ENCODE results near the gene ZNF318.
"Not testable (repeated sequence)": the region's sequence is repeated elsewhere in the genome, so short reads cannot be mapped to it uniquely, and the experiment has no call there.

The ZNF318 gene

DNA sequence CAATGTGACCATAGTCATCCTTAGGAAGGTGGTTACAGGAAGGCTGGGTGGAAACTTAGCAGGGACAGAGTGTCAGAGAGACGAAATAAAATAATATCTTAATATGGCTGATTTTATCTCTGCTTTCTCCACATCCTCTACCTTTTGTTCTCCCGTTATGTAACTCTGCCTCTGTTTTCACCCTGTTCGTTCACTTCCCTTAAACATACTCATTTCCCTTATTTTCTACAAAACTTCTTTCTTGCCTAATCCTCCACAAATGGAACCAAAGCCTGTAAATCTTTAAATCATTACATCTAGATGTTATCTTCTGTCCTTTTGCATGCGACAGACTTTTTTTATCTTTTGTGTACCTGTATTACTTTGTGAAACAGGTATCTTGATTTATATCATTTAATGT is 37.6 kb downstream of the ZNF318 start:
- no peak for DNase-seq

DNA sequence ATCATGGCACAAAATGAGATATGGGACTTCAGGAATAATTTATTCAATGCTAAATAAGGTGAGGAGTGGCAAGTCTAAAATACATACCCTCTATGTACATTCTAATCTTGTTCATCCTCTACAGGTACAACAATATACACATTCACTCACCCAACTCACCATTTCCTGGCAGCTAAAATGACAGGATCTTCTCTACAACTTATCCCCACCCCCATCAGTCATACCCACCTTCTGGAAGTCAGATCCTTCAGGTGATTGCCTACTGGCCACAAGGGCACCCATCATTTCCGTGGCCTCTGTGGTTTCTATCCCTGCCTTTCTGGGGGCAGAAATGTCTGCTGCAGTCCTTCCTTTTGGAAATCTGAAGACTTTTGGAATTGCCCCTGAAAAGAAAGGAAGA is 38.0 kb downstream of the ZNF318 start:
- no peak for DNase-seq

DNA sequence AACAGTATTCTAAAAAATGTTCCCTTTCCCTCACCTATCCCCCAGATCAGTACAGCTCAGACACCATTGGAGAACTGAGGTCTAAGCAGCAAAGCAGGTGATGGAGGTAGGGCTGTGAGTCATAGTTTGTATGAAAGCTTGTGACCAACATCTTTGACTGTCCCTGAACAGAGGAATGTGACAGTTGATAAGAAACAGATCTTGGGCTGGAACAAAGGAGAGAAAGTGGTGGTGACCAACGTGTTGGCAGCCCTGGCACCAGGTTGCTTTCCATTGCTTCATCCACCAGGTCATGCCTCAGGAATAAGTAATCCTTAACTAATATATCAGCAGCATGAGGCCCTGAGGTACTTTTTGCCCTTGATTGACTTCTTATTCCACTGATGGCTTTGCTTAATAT is 40.9 kb downstream of the ZNF318 start:
- no peak for DNase-seq

DNA sequence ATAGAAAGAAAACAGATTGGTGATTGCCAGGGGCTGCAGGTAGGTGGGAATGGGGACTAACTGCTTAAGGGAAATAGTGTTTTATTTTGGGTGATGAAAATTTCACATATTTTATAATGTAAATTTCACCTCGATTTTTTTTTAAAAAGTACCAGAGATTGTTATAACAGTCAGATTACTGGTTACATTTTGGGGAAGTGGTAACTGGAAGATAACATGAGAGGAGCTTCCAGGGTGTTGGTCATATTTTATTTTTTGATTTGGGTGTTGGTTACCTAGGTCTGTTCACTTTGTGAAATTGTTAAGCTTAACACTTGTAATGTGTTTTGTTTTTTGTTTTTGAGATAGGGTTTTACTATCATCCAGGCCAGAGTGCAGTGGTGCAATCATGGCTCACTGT is 43.6 kb downstream of the ZNF318 start:
- no peak for DNase-seq

DNA sequence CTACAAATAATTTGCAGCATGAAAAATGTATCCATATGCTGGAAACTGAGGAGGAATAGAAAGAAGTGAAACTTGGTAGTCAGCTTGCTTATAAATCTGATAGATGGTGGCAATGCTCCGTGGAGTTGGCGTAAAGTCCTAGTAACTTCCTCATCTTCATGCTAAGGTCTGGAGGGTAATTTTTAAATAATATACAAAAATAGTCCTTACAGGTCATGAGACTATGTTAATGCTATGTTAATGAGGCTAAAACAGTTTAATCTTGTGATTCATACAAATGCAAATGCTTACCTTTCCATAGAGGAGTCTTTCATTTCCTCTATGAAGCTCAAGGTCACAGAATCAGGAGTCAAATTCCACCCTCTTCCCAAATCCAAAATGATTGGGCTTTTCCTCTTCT is 51.4 kb downstream of the ZNF318 start:
- no peak for DNase-seq

DNA sequence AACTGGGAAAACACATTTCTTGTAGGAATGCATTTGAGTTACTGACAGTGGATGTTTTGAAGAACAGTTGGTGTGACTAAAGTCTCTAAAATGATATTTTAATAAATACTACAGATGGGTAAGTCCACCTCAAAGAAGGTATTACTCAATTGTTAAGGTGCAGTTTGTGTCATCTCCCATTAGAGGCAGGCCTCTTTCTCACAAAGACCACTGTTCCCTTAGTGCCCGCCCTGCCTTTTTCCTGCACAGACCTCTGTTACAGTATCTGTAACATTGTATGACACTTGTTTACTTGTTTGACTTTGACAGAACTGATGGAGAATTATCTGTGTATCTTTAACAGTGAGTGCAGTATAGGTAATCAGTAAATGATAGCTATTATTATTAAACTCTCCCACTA is 55.6 kb downstream of the ZNF318 start:
- no peak for DNase-seq

DNA sequence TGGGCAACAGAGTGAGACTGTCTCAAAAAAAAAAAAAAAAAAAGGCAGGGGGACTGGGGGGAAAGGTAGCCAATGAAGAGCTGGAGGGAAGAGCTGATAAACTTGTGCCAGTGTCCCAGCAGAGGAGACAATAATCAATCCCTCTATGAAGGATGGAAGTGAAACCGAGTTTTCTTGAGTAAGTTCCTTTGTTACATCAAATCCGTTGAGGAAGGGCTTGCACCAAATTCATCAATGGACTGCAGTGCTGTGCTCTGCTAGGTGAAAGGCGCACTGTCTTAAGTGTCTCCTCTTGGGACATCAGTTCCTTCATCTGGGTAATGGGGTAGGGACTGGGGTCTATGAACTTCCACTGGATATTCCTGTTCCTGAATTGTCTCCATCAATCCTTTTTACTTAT is 57.8 kb downstream of the ZNF318 start:
- DNase-seq: no peak

DNA sequence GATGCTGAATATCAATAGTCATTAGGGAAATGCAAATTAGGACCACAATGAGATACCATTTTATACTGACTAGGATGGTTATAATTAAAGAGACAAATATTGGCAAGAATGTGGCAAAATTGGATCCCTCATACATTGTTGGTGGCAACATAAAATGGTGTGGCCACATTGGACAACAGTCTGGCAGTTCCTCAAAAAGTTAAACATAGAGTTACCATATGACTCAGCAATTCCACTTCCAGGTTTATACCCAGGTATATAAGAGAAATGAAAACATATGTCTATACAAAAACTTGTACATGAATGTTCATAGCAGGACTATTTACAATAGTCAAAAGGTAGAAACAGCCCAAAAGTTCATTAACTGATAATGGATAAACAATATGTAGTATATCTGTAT is 58.8 kb downstream of the ZNF318 start:
- no peak for DNase-seq

DNA sequence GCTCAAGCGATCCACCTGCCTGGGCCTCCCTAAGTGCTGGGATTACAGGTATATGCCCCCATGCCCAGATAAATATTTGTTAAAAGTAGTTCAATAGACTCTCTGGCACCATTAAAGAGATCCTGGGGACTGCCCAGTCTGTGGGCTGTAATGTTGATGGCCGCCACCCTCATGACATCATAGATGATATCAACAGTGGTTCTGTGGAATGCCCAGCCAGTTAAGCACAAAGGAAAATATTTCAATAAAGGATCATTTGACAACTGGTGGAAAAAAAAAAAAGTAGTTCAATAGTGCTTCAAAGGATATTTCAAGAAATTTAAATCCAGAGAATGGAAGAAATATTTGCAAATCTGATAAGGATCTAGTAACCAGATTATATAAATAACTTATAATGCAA is 59.3 kb downstream of the ZNF318 start:
- no peak for DNase-seq

DNA sequence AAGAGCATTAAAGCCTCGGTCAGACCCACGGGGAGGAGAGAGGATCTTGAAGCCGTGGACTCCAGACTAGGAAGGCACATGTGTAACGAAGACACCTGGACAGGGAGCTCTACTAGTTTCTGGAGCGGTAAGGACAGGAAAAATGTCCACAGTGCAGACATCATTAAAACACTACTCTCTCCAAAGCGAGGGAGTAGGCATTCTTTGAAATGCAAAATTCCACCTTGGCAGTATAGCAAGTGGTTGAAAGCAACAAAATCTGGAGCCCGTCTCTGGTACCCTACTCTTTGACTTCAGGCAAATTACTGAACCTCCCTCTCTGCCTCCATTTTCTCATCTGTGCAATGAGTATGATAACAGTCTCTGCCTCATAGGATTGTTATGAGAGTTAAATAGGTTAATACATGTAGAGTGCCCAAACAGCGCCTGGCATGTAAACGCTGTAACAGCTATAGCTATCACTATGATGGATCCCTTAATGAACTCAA is 60.4 kb downstream of the ZNF318 start:
- no peak for DNase-seq

DNA sequence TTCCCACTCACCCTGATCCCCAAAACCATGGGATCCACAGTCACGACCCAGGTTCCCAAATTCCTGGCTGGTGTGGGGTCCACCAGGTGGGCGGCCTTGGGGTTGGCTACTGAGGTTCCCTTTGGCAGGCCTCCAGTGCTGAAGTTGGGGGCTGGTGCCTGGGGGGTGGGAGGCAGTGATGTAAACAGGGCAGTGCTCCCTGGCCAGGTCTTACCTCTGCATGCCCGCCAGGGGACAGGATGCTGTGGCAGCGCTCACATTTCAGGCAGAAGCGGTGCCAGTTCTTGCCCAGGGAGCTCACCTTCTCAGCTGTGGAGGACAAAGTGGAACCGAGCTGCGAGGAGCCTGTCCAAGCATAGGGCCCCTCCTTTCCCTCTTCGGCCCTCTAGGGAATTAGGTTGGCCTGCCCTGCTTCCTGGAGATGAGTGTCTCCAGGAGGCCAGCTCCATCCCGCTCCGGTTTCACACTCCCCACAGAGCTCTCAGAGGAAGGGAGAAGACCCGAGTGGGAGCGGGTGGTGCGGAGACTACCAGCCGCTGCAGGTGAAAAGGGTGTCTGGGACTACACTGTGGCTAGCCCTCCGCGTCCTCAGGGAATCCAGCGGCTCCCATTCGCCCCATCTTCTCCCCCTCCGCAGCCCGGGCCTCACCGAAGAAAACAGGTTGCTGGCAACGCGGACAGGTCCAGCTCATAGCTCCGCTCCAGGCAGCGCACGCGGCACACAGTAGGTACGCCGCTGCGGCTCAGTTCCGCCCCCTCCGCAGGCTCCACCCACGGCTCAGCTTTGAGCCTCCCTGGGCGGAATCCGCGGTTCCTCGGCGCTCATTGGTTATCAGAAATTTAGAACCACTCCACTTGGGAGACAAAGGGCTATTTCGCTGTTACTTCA is 61.1 kb downstream of the ZNF318 start, which contains the start of gene CRIP3:
Gene CRIP3 (minus strand): TSS at position 726 of the 889 bp plus-strand sequence. CDS start 34 bp downstream, at position 692.
- no peak for DNase-seq

DNA sequence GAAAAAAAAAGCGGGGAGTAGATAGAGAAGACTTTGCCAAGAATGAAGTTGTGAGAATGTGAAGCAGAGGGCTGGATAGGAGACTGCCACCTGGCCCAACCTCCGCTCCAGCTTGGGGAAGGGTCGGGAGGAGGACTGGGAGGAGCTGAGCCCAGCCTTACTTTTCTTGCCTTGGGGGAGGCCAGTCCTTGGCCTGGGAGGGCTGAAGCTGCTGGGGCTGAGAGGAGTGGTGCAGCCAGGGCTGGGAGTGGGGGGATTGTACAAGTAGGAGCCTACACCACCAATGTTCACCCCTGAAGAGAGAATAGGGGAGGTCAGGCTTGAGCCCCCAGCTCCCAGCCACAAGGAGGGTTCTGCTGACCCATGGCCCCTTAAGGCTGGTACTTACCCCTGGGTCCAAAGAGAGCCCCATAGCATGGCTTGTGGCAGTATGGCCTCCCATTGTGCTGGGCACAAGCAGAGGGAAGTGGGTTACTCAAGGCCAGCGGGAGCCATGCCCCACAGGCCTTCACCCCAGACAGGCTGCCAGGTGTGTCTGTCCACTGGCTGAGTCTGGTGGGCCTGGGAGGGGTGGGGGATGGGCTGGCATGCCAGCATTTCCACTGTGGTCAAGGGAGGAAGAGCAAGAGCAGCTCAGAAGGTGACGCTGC is 61.9 kb downstream of the ZNF318 start:
- DNase-seq: no peak

DNA sequence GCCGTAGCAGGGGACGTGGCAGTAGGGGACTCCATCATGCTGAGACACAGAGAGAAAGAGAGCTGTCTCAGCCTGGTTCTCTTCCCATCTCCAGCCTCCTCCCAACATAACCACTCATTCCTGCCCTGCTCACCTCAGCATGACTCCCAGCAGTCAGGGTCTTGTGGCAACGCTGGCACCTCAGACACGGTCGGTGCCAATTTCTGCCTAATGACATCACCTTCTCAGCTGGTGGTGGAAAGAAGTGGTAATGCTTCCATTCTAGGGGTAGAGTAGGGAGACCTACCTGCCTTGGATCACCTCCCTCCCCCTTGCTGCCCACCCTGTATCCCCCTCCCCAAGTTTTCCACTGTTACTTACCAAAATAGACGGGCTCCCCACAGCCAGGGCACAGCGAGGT is 63.4 kb downstream of the ZNF318 start:
- no peak for DNase-seq

DNA sequence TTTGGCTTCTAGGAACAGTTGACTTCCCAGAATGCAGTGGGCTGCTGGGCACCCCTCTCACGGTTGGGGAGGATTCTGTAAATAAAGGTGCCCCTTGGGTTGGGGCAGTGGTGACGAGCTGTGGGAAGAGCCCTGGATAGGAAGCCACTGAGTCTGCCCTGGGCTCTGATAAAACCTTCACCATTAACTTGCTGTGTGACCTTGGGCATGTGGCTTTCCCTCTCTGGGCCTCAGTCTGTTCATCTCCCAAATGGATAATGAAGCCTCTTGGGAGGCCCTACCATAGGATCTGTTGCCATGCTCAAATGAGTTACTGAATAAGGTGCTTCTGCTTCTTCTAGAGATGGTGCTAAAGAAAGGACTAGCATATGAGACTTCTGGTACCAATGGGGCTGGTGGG is 64.6 kb downstream of the ZNF318 start:
- no peak for DNase-seq

DNA sequence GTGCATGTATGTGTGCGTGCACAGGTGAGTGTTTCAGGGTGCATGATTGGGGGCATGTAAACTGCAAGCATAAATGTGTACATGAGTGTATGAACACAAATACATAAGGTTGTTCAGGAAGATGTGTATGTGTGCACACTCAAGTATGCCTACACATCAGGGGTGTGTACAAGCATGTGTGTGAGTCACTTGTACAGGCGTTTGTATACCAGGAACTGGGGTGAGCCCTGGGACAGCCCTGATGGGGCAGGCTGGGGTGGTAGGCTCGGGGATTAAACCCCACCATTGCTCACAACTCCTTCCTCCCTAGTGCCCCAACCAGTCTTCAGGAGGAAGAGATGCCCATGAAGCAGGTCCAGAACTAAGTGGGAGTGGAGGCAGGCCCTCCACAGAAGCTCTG is 65.1 kb downstream of the ZNF318 start:
- DNase-seq: no peak

DNA sequence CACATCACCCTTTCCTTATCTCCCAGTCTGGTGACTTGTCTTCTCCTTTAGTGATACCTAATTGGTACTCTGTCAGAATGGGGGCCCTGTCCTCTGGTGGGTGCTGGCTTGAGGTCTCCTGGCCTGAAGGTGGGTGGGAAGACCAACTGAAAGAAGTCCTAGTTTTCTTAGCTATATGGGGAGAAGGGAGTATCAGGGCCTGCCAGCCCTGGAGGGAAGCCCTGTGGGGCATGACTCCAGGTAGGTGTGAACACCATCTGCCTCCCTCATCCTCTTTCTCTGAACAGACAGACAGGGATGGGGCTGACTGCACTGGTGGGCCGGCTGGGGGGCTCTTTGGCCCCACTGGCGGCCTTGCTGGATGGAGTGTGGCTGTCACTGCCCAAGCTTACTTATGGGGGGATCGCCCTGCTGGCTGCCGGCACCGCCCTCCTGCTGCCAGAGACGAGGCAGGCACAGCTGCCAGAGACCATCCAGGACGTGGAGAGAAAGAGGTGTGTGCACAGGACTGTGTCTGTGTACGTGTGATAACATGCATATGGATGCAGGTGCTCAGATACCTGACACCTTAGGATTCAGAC is 65.6 kb downstream of the ZNF318 start:
- DNase-seq: no peak

DNA sequence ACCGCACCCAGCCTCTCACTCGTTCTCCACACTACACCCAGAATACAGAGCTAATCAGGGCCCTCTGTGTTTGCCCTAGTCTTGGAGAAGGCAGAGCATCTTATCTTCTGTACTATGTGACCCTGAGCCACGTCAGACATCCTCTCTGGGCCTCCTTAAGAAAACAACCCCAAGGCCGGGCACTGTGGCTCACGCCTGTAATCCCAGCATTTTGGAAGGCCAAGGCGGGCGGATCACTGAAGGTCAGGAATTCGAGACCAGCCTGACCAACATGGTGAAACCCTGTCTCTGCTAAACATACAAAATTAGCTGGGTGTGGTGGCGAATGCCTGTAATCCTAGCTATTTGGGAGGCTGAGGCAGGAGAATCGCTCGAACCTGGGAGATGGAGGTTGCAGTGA is 66.4 kb downstream of the ZNF318 start:
- not testable (repeated sequence) for DNase-seq

DNA sequence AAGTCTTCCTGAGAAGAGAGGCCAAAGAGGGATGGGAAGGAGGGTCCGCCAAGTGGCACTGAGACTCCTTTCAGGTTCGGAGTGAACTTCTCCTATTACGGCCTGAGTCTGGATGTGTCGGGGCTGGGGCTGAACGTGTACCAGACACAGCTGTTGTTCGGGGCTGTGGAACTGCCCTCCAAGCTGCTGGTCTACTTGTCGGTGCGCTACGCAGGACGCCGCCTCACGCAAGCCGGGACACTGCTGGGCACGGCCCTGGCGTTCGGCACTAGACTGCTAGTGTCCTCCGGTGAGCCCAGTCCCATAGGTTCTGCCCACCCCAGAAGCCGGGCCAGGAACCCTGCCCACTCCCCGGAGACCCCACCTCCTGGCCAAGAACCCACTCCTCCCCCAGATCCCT is 67.3 kb downstream of the ZNF318 start:
- DNase-seq: no peak

DNA sequence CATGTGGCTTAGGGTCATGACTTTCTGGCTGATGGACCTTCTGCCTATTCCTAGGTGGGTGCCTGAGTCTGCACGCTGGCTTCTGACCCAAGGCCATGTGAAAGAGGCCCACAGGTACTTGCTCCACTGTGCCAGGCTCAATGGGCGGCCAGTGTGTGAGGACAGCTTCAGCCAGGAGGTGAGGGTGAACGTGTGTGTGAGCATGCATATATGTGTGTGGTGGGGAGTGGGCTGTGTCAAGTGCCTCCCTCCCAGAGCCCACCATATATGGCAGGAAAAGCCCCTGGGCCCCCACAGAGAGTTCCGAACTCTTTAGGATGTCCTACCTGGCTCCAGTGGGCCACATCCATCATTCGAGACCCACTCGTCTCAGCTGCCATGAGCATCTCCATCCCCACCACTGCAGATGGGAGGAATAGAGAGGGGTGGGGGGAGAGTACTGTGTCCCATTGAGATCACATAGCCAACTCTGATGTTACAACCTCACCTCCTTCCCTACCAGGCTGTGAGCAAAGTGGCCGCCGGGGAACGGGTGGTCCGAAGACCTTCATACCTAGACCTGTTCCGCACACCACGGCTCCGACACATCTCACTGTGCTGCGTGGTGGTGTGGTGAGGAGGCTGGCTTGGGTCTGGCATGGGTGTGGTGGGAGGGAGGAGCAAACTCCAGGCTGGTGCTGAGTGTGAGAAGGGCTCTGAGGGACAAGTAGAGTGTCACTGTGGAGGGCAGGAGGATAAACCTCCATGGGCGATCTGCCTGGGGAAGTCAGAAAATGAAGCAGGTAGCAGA is 68.2 kb downstream of the ZNF318 start:
- DNase-seq: no peak

DNA sequence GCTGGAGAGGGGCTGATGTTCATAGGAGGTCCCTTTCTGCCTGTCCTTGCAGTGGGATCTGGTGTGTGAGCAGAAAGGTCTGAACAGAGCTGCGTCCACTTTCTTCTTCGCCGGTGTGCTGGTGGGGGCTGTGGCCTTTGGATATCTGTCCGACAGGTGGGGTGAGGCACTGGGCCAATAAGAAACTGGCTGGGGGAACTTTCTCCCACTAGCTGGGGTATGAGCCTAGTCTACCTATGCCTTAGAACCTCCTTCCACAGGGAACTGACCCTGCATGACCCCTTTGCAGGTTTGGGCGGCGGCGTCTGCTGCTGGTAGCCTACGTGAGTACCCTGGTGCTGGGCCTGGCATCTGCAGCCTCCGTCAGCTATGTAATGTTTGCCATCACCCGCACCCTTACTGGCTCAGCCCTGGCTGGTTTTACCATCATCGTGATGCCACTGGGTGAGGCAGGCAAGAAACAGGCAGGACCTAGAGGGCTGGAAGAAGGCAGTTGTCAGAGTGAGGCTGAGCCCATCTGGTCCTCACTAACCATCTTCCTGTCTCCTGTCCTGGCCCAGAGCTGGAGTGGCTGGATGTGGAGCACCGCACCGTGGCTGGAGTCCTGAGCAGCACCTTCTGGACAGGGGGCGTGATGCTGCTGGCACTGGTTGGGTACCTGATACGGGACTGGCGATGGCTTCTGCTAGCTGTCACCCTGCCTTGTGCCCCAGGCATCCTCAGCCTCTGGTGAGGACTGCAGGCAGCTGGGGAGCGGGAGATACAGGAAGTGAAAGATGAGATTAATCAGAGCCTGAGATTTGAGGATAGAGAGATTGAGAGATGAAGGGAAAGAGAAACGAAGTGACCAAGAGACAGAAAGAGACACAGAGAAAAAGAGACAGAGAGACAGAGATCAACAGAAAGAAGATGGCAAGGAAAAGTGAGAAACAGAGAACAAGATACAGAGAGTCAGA is 69.8 kb downstream of the ZNF318 start:
- no peak for DNase-seq

DNA sequence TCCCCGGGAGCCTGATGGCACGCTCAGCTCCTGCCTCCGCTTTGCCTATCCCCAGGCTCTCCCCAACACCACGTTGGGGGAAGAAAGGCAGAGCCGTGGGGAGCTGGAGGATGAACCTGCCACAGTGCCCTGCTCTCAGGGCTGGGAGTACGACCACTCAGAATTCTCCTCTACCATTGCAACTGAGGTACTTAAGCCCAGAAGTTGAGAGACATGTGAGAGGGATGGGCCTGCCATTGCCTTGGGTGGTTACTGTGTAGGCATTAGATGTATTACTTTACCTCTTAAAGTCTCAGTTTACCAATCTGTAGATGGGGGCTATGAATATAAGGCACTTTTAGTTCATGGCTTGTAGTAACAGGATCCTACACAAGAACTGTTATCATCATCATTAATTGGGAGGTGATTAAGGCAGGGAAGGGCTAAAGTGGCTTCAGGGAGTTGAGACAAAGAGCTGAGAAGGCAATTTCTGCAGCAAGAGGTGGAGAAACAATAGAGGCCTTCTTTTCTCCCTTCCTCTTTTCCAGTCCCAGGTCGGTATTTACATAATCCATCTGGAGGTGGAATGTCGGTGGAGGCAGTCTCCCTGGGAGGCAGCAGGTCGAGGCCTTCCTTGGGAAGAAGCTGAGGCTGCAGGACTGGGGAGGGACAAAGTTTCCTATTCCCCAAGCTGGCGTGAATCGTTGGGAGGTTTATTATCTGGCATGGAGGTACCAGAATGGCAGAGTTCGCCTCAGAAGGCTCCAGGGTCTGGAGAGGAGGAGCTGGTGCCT is 70.7 kb downstream of the ZNF318 start:
- no peak for DNase-seq
